Epithelial cell of prostate (primary cell): ENCODE results near the gene FSIP1.
A peak's percentile ranks its signal among the peaks of the same experiment; 100 is the strongest.

Source experiments
- DNase-seq: peaks from one replicate; pipeline ENCODE4 v3.0.0-alpha.2; 2011; ENCODE audit warnings: low read depth, low spot score
- H3K27ac ChIP-seq: fragments of 450-650 bp; 2 replicates; pipeline ENCODE4 v1.5.1; 2017; ENCODE audit warnings: mild to moderate bottlenecking

FSIP1 gene

GRCh38 chr15:39627451-39628143 lies 155.0 kb downstream of the FSIP1 start:
- DNase-seq, result no peak
- H3K27ac ChIP-seq, result peak overlapping the region; percentile 99

- no peak for DNase-seq
- peak overlapping the region; percentile 81 for H3K27ac ChIP-seq
Observed at GRCh38 chr15:39625856-39626255, 156.8 kb downstream of the FSIP1 start.

GRCh38 chr15:39625451-39625850 lies 157.2 kb downstream of the FSIP1 start:
- no peak for DNase-seq
- H3K27ac ChIP-seq, result peak overlapping the region; percentile 81

- peak; percentile 57 for DNase-seq
- H3K27ac ChIP-seq, result peak overlapping the region; percentile 81
Observed at GRCh38 chr15:39624806-39625205, 157.8 kb downstream of the FSIP1 start.

GRCh38 chr15:39623529-39623931 lies 159.1 kb downstream of the FSIP1 start:
- DNase-seq, result no peak
- no peak overlapping the region for H3K27ac ChIP-seq

GRCh38 chr15:39622660-39623516 lies 159.8 kb downstream of the FSIP1 start:
- no peak for DNase-seq
- H3K27ac ChIP-seq, result no peak overlapping the region

- H3K27ac ChIP-seq, result no peak overlapping the region
- DNase-seq, result no peak
Observed at GRCh38 chr15:39621976-39622375, 160.7 kb downstream of the FSIP1 start.

- DNase-seq, result no peak
- peak overlapping the region; percentile 20 for H3K27ac ChIP-seq
Observed at GRCh38 chr15:39621210-39621609, 161.4 kb downstream of the FSIP1 start.

GRCh38 chr15:39618063-39618823 lies 164.4 kb downstream of the FSIP1 start:
- DNase-seq, result no peak
- peak overlapping the region; percentile 95 for H3K27ac ChIP-seq

GRCh38 chr15:39616731-39617455 lies 165.7 kb downstream of the FSIP1 start:
- no peak for DNase-seq
- H3K27ac ChIP-seq, result peak overlapping the region; percentile 95

GRCh38 chr15:39613861-39614260 lies 168.8 kb downstream of the FSIP1 start:
- no peak for DNase-seq
- H3K27ac ChIP-seq, result peak overlapping the region; percentile 35

- no peak for DNase-seq
- H3K27ac ChIP-seq, result peak overlapping the region; percentile 35
Observed at GRCh38 chr15:39613271-39613670, 169.4 kb downstream of the FSIP1 start.

- no peak for DNase-seq
- no peak overlapping the region for H3K27ac ChIP-seq
Observed at GRCh38 chr15:39610665-39611064, 172.0 kb downstream of the FSIP1 start.

- no peak for DNase-seq
- peak overlapping the region; percentile 44 for H3K27ac ChIP-seq
Observed at GRCh38 chr15:39609166-39609916, 173.3 kb downstream of the FSIP1 start.

GRCh38 chr15:39608185-39609139 lies 174.2 kb downstream of the FSIP1 start:
- DNase-seq, result no peak
- peak overlapping the region; percentile 44 for H3K27ac ChIP-seq

- no peak overlapping the region for H3K27ac ChIP-seq
- DNase-seq, result no peak
Observed at GRCh38 chr15:39605146-39605545, 177.5 kb downstream of the FSIP1 start.

GRCh38 chr15:39602143-39602542 lies 180.5 kb downstream of the FSIP1 start:
- DNase-seq, result no peak
- H3K27ac ChIP-seq, result no peak overlapping the region

GRCh38 chr15:39599871-39600270 lies 182.8 kb downstream of the FSIP1 start:
- no peak for DNase-seq
- H3K27ac ChIP-seq, result peak overlapping the region; percentile 95
